HUDEP-2 (cell line): Measurements from ENCODE around the gene FAM163A.

Source experiments
- DNase-seq, 76 experiments: peaks; one replicate each; lab custom pipeline; 2025; ENCODE audit not compliant: unreplicated experiment in 76 of 76; lab: John Stamatoyannopoulos, UW

FAM163A gene

DNA sequence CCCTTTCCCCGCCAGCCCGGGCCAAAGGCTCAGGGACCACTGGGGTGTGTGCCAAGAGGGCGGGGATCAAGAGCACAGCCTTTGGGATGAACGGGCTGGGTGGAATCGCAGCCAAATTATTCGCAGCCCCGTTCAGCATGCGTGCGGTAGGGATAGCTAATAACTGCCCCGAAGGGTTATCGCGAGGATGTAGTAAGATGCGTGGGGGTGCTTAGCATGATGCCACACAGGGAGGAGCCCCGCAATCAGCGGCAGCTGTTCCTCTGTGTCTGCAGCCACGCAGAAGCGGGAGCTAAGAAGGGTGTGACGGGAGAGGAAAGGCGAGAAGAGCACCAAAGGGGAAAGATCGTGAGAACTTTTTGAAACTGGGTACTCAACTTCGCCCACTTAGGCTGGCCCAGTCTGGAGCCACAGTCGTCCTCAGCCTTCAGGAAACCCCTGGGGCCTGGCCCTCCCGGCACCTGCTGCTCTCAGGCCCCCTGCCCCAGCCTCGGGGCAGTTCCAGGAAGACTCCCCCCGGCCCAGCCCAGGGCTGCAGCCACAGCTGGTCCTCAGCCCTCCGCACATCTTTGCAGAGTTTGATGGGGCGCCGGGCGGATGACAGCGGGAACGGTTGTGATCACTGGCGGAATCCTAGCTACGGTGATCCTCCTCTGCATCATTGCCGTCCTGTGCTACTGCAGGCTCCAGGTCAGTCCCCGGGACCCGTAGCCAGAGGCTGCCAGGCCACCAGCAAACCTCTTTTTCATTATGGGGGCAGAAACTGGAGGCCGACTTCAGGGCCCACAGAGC, 69.6 kb downstream of the FAM163A start:
- no peak for DNase-seq

DNA sequence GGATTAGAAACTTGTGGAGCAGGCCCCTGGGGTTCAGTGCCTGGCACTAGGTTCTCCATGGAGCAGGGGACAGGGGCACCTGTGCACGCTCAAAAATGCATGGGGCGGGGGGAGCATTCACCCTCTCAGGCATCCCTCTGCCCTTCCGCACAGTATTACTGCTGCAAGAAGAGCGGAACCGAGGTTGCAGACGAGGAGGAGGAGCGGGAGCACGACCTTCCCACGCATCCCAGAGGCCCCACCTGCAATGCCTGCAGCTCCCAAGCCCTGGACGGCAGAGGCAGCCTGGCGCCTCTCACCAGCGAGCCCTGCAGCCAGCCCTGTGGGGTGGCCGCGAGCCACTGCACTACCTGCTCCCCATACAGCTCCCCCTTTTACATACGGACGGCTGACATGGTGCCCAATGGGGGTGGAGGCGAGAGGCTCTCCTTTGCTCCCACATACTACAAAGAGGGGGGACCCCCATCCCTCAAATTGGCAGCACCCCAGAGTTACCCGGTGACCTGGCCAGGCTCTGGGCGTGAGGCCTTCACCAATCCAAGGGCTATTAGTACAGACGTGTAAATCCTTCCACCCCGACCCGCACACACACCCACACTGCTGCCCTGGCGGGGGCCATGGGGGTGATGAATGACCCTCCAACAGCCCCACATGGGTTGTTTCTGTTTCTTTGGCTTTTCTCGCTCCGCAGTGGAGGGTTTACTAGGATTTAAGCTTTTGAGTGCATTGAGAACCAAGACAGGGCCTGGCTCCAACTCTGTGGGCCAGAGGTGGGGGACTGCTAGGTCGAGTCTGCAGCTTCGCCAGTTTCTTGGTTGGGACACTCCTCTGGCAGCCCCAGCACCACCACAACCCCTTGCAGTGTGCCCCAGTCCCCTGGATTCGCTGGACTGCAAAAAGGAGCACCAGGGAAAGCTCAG, 70.8 kb downstream of the FAM163A start:
- no peak for DNase-seq

DNA sequence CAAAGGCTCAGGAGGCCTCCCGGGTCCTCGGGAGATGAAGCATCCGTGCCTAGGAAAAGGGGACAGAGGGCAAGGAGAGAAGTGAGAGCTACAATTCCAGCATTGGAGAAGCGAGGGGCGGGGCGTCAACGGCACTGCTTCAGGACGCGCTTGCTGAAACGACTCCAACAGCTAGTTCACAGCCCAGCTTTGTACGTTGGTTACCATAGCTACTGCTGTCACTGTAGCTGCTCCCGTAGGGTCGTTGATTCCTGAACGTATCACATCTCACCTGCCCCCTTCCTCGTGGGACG, 71.4 kb downstream of the FAM163A start:
- peak in 4 of 76 experiments; percentile 31 to 45 (median 36) for DNase-seq

DNA sequence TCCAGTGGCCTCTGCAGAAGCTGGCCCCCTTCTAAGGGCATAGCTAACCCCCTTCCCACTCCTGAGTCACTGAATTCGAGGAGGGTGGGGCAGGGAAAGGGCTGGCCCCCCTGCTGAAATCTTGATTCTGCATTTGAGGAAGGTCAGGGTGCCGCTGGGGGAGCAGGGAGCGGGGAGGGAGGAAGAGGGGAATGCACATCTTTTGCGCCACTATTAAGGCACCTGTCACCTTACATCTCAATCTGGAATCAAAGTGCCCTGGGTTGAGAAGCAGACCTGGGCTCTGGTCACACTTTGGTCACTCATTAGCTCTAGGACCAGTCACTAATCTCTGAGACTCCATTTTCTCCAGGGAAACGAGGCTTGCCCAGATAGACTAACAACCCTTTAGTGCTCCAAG, 72.5 kb downstream of the FAM163A start:
- DNase-seq, result no peak

DNA sequence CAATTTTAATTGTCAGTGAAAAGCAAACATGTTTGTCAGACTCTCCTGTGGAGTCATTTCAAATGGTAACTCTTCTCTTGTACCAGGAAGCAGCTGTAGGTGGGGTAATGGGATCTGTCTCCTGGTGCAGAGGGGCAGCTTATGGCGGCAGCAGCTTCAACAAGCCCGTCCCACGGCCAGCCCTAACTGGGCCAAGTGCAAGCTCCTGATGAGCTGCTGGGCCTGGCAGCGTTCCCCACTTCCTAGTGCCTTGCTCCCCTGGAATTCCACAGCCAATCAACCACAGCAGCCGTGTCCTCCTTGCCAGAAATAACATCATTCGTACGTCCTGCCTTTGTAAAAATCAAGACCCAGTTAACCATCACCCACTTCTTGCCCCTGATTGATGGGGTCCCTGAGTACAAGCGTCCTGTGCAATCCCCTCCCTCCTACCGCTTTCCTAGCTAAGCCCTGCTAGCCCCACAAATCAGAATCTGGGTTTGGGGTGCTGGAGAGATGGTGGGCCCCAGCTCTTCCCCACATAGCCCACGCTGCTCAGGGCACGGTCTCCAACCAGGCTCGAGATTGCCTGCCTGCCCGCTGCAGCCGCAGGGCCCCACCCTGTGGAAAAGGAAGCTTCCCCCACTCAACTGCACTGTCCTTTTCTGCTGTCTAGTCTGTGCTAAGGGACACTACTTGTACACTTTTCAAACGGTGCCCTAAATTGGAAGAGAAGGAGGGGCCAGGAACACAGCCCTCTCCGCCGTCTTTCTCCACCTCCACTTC, 73.3 kb downstream of the FAM163A start:
- DNase-seq, result no peak

DNA sequence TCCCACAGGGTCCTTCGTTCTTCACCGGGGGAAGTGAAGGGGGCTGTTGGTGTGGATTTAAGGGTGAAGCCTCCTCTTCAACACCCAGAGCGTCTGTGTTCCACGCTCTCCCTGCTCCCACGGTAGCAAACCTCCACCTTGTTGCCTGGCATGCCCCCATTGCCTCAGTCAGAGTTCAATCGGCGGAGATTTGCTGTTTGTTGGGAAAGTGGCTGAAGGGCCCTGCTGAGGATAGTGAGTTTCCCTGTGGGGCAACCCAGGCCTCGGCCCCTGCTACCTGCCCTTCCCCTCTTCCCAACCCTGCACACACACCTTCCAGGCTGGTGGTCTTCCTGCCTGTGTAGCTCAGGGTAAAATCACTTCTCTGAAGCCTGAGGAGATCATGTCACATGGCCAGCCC, 74.0 kb downstream of the FAM163A start:
- DNase-seq, result no peak

DNA sequence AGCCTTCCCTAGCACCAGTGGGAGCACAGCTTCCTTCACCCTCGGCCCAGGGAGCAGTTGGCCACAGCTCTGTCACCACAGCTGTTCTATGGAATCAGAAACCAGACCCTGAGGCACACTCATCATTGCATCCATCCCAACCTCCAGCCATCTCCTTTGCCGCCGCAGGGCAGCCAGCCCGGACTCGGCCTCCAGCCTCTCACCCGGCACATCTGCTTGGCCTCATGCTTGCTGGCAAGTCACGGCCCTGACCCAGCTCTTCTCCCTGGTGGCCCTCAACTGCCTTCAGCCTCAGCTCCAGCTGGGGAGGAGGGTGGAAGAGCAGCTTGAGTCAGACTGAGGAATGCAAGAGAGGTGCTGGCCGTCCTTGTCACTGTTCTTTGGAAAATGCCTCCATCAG, 74.7 kb downstream of the FAM163A start:
- DNase-seq, result no peak

DNA sequence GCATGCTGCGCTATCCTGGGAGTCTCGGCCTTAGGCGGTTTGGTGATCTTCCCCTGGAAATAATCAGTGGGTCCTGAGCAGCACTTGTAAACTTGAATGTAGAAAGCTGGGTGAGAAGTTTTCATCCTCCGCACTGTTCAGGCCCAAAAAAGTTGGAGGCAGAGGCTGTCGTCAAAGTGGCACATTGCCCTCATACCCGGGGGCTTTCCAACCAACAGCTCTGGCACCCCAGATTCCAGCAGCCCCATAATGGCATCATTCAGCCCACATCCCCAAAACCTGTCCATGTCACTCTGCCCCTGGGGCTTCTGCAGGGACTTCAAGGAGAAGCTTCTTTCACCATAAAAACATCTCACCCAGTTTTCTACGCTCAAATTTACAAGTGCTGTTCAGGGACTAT, 75.2 kb downstream of the FAM163A start:
- no peak for DNase-seq

DNA sequence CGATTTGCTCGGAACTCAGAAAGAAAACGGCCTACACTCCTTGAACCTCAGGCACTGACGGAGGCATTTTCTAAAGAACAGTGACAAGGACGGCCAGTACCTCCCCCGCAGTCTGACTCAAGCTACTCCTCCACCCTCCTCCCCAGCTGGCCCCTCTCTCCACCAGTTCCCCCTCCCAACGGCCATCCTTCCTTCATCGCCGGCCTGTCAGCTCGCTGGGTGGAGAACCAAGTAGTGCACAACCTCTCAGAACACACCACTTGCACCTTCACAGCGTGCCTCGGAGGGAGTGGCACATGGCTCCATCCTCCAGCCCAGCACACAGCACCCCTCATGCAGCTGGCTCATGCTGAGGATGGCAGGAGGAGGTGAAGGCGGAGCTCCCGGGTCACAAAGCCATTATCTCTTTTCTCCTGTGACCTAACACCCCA, 75.7 kb downstream of the FAM163A start:
- peak in 10 of 76 experiments; percentile 1 to 63 (median 31) for DNase-seq

DNA sequence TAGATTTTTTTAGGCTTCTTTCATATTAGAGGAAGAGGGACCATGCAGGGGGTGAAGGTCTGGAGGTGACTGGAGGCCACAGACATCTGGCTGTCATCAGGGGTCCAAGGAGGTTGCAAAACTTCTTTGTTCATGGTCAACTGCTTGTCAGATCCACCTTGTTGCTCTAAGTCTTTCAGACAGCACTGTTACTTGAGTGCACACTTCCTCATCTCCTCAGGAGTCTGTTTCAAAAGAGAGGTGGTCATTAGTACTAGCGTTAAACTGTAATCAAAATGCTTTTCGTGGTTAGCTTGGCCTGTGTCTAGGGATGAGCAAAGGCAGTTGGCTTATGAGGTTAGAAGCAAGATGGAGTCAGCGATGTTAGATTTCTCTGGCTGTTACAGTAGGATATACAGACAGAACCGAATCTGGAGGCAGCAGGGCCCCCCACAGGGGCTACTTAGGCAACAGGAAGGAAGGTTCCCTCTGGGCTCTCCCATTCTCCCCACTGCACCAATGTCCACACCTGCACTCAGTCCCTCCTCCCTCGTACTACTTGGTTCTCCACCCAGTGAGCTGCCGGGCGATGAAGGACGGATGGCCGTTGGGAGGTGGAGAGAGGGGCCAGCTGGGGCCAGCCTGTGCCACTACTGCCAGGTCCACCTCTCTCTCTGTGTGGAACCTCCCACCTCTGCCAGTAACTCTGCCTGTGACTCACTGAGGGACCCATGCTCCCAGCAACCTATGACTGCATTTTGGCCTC, 77.3 kb downstream of the FAM163A start:
- no peak for DNase-seq

DNA sequence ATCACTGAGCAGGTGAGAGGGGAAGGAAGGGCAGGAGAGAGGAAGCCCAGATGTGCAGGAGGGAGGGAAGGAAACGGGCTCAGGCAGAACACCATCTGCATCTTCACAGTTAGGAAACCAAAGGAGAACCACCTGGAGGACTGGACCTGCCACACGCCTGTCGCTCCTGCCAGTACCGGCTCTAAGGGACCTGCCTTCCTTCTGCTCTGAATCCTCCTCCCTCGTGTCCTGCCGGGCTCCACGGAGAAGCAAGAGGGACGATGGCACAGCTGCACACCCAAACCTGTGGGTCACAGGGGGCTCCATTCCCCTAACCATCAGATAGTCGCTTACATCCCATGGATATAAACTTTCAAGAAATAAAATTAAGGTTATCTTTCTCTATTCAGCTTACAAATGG, 78.4 kb downstream of the FAM163A start:
- DNase-seq, result no peak

DNA sequence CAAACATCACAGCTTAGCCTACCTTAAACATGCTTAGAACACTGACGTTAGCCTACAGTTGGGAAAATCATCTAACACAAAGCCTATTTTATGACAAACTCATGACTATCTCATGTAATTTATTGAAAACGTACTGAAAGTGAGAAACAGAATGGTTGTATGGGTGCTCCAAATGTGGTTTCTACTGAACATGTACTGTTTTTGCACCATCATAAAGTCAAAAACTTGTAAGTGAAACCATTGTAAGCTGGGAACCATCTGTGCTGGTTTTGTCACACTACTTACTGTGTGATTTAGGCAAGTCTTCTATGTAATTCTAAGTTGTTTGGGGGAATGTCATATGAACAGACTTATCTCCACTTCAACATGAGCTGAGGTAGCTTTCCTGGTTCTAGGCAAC, 79.0 kb downstream of the FAM163A start:
- DNase-seq, result no peak

DNA sequence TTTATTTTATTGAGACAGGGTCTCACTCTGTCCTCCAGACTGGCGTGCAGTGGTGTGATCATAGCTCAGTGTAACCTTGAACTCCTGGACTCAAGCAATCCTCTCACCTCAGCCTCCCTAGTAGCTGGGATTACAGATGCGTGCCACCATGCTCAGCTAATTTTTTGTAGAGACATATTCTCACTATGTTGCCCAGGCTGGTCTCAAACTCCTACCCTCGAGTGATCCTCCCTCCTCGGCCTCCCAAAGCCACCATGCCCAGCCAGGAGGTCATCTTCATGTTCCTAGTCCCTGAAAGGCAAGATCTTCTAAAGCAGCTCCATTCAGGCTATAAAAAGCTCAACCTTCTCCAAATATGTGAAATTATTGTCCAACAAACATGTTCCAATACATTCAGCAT, 80.6 kb downstream of the FAM163A start:
- no peak for DNase-seq

DNA sequence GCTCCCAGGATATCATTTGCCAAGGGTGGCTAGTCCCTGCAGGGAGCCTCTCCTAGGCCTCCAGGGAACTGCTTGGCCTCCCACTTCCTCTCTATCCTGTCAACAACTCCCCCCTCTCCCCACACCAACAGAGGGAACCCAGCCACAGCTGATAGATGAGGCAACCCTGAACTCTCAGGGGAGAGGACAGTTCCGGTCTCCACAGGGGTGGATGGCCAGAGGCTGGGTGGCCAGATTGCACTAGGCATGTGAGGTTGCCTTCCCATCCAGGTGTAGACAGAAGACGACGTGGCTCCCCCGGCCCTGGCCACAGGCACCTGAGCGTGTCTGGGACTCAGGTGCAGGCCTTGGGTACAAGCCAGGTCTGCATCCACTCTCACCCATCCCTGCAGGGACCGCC, 81.2 kb downstream of the FAM163A start:
- DNase-seq, result no peak

DNA sequence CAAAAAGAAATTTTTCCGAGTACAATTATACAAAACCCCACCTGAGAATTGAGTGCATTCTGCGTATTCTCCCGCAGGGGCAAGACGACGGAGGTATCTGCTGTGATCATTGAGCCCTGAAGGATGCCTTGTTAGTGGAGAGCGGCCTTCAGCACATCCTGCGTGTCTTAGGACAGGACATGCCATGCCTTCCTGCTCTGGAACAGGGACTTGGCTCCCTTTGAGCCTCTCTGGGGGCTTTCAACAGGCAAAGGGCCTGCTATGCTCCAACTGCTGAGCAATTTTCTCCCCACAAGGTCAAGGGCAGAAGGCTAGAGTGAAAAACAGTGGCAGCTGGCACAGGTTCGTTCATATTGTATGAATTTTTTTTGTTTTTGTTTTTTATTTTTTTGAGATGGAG, 82.1 kb downstream of the FAM163A start:
- no peak for DNase-seq

DNA sequence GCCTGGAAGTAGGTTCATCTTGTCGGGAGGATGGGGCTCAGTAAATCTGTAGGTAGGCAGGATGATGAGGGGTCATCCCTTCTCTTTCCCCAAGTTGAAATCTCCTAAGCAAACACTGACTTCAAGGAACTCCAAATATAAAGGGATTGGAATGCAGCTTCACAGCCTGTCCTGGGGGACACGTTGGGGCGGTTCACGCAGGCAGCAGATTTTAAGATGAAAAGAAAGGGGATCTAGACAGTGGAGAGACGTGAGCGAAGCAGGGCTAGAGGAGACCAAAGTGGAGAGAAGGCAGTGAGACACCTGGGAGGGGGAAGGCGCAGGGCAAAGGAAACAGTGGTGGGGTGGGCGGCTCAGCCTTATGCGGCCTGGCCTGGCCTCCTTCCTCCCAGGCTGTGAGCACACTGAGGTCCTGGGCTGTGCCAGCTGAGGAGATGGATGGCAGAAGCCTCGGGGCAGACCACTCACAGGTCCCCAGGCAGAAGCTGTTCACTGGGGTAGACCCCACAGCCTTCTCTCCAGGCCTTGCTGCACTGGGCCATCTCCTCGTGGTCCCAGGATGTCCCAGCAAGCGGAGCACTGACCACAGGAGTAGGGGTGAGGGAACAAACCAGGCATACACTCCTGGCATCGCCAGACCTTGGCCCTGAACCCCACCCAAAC, 82.8 kb downstream of the FAM163A start:
- DNase-seq, result no peak

DNA sequence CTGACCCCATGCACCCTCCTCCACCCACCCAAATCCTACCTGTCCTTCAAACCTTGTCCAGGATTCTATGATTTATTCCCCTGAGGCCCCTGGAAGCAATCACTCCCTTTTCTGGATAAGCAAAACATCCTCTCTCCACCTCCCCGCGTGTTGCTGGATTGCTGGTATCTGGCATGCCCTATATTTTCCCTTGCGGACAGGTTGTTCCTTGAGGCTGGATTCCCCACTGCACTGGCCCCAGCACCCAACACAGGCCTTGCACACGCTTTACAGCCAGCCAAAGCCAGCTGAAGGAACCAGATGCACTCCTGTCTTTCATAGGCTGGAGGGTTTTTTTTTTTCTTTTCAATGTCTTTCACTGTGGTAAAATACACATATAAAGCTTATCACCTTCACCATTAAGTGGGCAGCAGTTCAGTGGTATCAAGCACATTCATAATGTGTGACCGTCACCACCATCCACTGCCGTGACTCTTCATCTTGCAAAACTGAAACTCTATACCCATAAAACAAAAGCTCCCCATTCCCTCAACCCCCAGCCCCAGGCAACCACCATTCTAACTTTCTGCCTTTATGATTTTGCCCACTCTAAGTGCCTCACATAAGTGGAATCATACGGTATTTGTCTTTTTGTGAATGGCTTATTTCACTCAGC, 83.7 kb downstream of the FAM163A start:
- no peak for DNase-seq

DNA sequence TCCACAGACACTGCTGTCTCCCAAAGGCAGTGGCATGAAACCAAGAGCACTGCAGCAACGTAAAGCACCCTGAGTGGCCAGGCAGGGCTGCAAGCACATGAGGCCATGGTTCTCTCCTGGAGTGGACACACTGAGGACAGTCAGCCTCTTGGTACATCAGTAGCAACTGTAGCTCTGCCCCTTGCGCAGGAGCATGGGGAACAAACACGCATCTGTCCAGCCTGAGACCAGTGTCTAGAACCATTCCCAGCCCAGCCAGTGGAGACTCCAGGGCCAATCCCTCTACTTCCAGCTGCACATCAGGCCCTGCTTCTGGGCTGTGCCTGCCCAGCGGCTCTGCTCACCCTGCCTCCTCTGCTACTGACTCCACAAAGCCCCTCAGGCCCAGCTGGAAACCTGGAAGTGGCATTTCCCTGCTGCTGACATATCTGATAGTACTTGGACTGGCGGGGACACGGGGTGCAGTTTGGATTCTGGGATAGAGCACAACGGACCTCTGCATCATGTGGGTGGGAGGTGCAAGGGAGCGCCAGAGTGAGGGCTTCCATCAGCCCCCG, 85.5 kb downstream of the FAM163A start:
- DNase-seq, result no peak

DNA sequence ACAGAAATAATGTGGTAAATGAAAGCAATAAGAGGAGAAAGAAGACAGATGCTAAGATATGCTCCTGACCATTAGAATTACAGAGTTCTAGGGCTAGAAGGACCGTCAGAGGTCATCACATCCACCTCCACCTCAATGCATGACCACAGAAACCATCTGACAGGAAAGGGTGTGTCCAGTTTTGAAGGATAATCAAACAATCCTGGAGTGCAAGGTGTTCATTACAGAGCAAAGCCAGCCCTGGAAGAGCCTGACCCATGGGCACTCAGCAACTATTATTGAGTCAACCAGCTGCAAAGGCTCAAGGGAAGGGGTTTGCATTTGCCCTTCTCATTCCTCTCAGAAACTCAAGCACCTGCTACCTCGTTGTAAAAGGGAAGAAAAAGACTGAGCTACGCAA, 88.1 kb downstream of the FAM163A start:
- DNase-seq, result no peak
